Measurements from ENCODE around the gene CEP170.

Gene CEP170

DNA sequence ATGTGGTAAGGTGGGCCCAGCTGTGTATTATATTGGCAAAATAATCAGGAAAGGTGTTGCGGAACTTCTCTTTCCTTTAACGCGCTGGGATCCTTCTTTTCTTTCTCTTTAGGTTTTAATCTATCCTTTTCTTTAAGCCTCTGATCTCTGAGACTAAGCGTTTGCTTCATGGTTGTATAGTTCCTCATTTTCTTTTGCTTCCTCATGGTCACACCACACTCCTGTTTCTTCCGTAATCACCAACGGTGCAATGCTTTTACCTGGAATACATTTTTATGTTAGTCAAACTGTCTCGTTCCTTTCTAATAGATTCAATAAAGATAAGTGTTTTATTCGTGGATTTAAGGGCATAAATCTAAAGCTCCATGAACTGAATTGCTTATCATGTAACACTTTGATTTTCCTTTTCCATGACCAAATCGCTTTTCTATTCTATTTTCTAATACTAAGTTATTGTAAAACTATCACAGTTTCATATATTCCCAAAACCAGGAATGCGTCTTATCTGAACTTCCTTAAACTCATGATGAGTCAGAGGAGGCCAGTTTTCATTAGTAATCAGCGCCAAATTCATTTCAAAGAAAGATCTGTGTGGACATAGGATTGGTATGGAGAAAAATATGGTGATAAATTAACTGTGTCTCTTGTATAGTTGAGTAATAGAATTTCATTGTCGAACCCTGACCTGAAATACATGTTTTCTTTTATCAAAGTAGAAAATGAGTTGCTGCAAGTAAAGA is 13.0 kb upstream of the CEP170 start:
- DNase-seq (ENCODE audit: low read depth): no peak

DNA sequence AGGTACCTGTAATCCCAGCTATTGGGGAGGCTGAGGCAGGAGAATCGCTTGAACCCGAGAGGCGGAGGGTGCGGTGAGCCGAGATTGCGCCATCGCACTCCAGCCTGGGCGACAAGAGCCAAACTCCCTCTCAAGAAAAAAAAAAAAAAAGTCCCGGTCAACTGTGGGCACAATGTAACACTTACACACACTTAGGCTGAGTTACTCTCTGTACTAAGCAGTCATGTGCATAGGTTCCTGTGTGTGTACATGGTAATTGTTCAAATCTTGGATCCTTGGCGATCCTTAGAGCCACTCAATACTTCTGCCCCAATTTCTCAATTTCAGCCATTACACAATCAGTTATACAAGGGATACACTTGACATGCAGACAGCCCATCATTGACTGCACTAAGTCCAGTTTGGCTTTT is 12.4 kb upstream of the CEP170 start:
- no peak for DNase-seq (ENCODE audit: low read depth)

DNA sequence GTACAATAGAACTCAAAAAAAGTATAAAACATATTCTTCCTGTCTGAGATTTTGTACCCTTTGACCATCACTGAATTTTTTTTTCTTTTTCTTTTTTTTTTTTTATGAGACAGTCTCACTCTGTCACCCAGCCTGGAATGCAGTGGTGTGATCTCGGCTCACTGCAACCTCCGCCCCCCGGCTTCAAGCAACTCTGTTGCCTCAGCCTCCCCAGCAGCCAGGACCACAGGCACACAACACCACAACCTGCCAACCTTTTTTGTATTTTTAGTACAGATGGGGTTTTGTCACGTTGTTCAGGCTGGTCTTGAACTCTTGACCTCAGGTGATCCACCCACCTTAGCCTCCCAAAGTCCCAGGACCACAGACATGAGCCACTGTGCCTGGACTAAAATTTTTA is 11.2 kb upstream of the CEP170 start:
- DNase-seq (ENCODE audit: low read depth): no peak

DNA sequence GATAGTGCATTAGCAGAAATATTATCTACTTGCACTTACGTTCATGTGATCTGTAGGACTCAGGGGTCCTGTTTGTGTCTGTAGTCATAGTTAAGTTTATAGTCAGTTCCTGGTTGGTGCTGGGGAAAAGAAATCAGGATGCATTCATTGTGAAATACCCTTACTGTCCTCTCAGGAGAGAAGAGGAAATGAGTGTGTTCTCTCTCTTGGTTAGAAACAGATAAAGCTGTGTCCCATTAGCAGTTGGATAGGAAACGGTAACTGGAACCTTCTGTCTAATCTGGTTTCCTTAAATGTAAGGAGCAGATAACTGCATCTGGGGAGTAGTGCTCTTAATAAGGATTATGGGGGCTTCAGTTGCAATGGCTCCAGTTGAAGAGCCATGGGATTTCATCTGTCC is 9.6 kb upstream of the CEP170 start:
- no peak for DNase-seq (ENCODE audit: low read depth)

DNA sequence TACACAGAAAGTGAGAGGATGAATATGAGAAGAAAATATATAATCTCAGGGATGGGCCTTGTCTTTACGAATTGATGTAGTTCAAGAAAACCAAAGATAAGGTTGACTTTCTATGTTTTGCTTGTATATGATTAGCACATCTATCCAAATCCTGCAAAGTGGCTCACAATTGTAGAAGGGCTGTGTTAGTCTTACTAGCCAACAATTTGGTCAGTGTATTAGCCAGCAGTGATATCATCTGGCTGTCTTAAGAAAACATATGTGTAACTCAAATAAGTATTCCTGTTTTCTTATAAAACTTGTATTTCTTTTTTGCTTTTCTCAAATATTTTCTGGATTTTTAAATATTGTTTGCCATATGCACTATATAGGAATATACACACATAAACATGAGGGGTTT is 6.3 kb upstream of the CEP170 start:
- DNase-seq (ENCODE audit: low read depth): no peak

DNA sequence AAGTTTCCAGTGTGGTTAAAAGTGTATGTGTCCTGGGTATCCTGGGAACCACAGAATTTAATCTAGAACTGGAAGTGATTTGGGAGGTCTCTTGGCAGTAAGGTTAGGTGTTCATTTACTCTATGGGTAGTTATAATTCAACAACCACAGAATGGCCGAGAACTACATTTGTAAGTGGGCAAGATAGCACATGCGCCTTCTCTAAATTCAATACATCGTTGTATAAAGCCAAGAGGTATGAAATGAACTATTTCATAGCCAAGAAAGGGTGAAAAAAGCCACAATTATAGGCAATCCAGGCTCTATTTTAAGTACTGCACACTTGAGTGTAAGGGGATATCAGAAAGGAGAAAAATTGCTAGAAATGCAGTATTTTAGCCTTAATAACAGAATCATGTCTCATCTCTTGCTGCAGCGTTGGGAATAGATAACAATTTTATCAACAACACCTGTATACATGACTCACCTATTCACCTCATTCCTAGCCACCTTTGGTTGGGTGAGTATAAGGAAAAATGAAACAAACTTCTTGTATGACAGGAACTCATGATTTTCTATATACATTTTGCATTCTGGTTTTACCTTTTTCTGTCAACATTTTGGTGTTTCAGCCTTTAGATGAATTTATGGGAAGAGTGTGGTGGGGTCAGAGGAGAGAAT is 5.3 kb upstream of the CEP170 start:
- DNase-seq (ENCODE audit: low read depth): no peak

DNA sequence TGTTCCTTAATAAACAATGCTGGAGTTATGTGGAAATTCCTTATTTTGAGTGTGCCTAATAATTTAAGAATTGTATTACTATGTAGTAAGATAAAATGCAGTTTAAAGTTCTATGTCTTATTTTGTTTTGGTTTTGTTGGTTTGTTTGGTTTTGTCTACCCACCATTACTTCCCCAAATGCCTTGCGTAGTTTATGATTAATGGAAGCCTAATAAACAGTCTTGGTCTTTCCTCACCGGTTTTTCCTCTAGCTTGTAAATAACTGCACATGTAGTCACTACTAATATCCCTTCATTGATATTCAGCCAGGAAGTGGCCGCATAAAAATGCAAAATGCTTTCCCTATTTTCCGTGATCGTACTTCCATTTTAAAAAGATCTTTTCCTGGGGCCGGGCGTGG is 3.6 kb upstream of the CEP170 start:
- no peak for DNase-seq (ENCODE audit: low read depth)

DNA sequence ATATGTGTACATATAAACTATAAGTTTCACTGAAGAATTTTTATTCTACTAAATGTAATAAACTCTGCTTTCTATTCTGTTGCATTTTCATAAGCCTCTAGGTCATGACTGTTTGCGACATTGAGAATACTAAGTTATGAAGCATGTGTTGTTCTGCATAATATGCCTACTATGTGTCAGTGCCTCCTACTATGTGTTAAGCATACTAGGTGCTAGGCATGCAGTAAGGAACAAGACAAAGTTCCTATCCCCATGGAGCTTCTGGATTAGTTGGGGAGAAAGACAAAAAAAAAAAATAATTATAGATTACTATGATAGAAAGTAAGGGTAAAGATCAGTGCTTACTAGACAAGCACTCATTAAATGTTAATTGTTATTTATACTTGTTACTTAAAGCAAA is 2.1 kb upstream of the CEP170 start:
- DNase-seq (ENCODE audit: low read depth): no peak

DNA sequence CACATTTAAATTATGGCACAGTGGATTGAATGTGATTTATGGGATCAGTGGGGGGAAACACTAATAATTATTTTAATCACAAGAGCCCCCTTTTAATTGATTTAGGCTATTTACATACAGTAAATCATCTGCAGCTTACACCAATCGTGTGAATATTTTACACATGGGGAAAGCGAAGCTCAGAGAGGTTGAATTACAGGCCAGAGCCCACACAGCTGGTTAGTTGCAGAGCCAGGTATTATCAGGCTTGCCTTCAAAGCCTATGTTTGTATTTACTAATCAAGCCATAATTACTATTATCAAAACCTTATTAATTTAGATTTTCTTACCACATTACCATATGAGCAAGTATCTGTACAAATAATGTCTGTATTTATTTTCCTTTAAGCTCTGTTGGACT is 1.5 kb upstream of the CEP170 start:
- no peak for DNase-seq (ENCODE audit: low read depth)

DNA sequence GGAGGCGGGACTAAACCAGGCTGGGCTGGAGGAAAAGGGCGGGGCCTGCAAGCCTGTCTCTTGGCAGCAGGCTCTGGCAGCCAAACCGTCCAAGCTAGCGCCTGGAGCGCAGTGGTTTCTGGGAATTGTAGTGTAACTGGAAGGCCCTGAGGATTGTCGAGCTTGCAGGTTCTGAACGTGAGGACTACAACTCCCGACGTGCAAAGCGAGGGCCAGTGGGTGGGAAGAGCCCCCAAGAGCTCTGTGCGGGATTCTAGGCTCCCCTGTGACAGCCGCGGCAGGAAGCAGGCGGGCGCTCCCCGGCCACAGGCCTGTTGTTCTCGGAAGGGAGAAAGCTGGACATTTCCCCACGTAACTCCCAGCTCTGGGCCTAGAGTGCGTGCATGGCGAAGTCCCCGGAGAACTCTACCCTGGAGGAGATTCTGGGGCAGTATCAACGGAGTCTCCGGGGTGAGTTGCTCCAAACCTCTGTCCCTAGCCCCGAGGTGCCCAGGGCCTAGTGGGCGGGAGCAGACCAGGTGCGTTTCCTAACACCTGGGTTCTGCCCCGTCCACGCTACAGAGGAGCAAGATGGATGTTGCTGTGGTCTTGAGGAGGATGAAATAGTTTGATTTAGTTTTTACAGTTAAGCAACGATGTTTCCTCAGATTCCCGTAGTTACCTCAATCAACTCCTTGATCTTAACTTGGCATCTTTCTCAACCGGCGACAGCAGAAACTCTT is 871 bp upstream of the CEP170 start, which contains the start of gene SDCCAG8:
TSS of gene SDCCAG8 (plus strand) at position 251 of the 722 bp plus-strand sequence. CDS start at position 384, 133 bp downstream.
- DNase-seq (ENCODE audit: low read depth): peak; percentile 90

DNA sequence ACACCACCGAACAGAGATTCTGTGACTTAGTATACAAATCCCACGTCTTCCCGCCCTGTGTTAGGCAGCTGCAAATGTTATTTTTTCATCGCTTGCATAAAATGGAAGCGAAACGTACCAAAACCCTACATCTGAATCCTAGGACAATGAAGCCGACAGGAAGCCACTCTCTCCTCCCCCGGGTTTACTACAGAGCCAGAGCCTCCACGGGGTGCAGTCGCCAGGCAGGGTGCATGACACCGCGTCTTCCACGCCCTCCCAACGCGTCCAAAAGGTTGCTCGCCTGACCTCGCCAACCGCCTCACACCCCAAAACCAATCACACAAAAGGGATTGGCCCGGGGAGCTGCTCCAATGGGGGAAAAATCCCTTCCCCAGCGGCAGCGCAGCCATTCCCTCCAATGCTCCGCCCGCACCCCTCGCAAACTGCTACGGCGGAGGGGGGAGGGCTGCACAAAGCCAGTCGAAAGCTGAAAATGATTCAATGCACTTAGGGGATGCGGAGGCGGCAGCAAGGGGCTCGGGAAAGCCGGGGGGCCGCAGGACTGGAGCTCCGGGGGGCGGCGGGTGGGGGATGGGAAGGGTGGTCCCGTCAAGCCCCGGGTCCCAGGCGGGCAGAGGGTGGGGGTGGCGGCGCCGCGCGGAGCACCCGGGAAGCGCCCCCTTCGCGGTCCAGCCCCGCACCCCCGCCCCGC is 701 bp downstream of the CEP170 start:
- peak; percentile 51 for DNase-seq (ENCODE audit: low read depth)

DNA sequence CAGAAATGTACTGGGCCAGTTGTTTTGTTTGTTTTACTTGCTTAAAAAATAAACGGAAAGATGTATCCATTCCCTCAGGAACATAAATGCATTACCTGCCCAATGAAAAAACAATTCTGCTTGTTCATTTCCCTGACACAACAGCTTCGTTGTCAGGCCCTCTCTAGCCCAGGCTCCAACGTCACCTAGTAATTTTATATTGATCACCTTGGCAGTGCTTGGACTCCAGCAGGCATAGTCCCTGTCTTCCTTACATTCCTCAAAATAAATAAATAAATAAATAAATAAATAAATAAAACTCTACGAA is 1.2 kb downstream of the CEP170 start:
- no peak for DNase-seq (ENCODE audit: low read depth)

DNA sequence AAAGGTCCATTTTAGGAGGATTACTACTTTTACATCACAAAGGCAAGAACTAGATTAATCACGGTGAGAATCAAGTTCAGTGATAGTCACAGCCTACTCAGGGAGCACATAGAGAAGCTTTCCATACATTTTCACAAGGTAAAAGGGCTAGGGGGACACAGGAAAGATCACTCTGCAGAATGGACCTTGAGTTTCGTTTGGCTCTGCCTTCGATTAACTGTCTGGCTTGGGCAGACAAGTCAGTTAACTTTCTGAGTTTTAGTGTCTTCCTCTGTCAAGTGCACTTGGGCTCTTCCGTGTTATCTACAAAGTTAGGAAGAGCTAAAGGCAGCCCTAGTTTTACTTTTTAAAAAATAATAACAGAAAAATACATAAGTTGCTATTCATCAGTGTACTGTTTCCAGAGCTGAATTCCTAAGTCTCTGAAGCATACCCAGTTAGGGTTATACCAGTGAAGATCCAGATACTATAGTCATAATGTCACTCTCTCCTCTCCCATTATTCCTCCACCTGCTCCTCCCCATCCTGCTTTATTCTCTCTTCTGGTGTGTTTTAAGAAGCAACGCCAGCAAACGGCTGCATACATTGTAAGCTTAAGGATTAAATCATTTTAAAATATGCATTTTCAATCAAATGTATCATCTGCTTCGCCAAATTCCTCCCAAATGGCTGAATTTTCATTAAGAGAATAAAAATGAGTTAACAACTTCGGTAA is 1.7 kb downstream of the CEP170 start:
- DNase-seq (ENCODE audit: low read depth): no peak

DNA sequence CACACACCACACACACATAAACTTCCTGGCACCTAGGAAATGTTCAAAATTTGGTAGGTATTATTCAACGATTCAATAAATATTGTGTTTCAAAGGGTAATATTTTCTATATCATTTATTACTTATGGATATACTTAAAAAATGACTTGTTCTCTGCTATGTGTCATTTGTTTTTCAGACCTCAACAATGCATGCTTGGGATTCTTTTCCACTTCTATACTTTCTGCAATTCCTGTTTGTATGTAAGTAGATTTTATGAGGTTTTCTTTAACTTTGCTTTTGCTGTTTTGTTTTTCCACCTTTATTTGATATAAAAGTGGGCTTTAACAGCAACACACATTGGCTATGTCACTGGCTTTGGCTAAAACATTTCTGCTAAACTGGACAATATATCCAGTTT is 3.5 kb downstream of the CEP170 start:
- no peak for DNase-seq (ENCODE audit: low read depth)

DNA sequence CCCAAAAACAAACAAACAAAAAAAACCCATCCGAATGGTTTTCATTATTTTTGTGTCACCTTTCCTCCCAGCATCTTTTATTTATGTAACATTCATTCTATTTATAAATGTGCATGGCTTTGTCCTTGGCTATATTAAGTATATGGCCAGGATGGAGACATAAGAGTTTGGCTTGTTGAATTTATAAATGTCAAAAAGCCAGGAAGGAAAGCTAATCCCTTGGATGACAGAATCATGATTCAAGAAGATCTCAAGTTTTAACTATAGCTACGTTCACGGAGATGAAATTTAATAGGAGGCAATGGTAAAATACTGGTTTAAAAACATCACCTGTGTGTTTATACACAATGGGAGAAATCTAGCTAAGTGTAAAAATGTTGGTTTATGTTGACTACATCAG is 5.0 kb downstream of the CEP170 start:
- DNase-seq (ENCODE audit: low read depth): no peak

DNA sequence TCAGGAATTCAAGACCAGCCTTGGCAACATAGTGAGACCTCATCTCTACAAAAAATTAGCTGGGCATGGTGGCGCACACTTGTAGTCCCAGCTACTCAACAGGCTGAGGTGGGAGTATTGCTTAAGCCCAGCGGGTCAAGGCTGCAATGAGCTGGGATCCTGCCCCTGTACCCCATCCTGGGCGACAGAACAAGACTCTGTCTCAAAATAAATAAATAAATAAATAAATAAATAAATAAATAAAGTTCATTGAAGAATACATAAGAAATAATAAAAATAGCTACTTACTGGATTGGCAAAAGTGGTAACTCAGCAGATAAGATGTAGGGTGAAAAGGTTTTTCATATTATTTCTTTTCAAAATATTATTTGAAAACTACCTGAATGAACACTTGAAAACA is 5.9 kb downstream of the CEP170 start:
- DNase-seq (ENCODE audit: low read depth): no peak

DNA sequence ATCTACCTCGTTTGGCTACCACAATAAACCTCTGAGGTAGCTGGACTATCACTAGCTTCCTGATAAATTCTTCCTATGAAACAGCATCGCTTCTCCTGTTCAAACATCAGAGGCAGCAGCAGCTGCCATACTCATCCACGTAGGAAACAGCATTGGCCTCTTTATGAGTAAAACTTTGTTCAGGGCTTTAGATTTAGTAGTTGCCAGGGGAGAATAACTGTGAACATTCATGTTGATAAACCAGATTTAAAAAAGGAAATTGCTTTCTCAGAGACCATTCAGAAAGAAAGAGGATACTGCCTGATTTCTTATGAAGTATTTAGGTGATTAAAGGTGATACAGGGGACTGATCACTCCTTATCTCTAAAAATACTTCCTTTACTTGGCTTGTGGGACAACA is 7.2 kb downstream of the CEP170 start:
- DNase-seq (ENCODE audit: low read depth): no peak

DNA sequence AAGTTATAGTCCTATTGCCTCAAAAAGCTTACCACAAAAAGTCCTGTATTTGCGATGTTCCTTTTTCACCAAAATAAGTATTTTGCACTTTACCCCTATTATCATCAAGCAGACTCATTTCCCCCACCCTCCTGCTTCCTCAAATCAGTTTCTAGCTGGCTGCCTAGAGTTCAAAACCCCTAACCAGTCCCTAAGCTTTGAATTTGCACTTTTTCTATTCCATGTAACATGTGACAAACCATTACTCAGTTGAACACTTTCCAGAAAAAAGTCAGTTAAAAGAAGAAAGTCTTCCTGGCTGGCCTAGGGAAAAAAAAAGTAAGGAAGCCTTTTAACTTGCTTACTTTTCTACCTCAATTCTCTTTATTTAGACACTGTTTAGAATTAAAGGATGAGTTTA is 8.2 kb downstream of the CEP170 start:
- no peak for DNase-seq (ENCODE audit: low read depth)

DNA sequence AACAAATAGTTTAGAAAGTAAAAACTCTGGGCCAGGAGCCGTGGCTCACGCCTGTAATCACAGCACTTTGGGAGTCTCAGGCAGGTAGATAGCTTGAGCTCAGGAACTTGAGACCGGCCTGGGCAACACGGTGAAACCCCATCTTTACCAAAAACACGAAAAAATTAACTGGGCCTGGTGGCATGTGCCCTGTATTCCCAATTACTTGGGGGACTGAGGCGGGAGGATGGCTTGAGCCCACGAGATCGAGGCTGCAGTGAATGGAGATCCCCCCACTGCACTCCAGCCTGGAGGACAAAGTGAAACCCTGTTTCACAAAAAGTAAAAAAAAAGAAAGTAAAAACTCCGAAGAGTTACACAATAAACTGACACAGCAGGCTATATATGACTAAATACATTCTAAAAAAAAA is 10.6 kb downstream of the CEP170 start:
- DNase-seq (ENCODE audit: low read depth): no peak

DNA sequence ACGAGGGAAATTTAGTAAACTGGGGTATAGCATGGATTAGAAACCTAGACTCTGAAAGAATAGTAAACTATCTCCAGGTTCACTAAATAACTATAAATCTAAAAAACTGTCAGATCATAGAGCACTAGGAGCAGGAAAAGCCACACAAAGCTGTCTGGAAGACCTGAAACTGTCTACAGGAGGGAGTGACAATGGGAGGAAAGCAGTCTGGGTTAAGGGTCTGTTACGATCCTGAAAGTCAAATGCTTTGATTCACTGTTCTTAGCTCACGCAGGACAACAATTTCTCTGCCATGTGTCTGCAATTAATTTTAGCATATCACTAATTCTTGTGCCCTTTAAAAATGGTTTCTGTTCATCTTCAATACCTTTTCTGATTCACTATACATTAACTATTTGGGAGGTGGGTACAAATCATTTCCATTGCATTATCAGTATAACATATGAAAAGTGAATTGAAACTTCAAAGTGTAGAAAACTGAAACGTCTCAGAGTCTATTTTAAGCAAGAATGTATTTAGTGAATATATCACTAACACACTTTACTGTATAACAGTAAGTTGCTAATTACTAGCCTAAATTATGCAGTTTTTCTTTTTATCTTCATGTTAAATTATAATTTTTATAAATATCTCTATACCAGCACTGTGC is 18.4 kb downstream of the CEP170 start:
- no peak for DNase-seq (ENCODE audit: low read depth)

DNA sequence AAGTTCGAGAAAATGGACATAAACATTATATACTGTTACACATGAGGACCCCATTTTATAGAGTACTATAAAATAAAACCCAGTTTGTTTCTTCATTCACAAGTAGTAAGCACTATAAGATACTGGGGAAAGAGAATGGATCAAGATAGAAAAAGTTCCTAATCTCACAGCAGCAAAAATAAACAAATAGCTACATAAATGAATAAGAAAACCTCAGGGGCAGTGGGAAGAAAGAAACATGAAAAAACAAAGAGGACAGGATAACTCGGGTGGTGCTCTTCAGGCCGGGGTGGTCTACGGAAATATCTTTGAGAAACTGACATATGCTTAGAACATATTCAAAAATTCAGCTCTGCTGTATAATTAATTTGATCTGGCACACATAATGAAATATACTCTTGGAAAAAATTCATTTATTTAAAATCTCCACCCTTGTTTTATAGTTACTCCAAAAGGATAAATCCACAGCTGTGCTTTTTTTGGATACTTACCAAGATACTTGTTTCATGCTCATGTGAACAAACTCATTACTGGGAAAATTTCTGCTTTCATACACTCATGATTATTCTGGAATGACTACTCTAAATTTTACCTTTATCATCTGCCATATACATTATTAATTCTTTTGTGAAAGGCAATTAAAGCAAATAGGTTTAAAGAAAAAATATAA is 20.0 kb downstream of the CEP170 start:
- DNase-seq (ENCODE audit: low read depth): no peak
